ENCODE measurements around the gene RPL9.

DNA sequence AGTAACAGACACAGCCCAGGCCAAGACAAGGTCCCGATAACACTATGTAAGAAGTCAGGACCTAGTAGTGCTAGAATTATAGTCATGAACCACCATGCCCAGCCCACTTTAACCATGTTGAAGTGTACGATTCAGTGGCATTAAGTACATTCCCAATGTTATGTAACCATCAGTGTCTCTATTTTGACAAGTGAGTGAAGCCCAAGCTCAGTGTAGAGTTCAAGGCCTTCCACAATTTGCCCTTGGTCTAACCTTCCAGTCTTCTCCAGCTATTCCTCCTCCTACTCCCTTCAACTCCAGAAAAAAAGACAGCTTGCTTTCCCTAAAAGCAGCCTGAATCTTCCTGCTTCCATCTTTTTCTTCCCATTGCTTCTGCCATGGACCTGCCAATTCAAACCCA, 31.6 kb upstream of the RPL9 start:
- no peak for TF ChIP-seq NFRKB (IDR thresholded peaks at IDR 0.05)
- no peak for TF ChIP-seq SUZ12 (IDR thresholded peaks at IDR 0.05)
- no peak for TF ChIP-seq L3MBTL2 (conservative IDR thresholded peaks at IDR 0.05)
- TF ChIP-seq LEF1 (IDR thresholded peaks at IDR 0.05; ENCODE audit: borderline replicate concordance), result no peak
- TF ChIP-seq SP1 (IDR thresholded peaks at IDR 0.05), result no peak
- no peak for TF ChIP-seq CTBP1 (IDR thresholded peaks at IDR 0.05; ENCODE audit: borderline replicate concordance)
